ENCODE results near the gene CPT1A.

CPT1A gene

GRCh38 chr11:68751004-68751325 lies 90.8 kb downstream of the CPT1A start:
- DNase-seq: no peak

- DNase-seq: peak; percentile 40
Measured at GRCh38 chr11:68750195-68751003, 91.3 kb downstream of the CPT1A start.

GRCh38 chr11:68749229-68750123 lies 92.2 kb downstream of the CPT1A start:
- no peak for DNase-seq

GRCh38 chr11:68748061-68748460 lies 93.7 kb downstream of the CPT1A start:
- DNase-seq: no peak

GRCh38 chr11:68743539-68743938 lies 98.2 kb downstream of the CPT1A start:
- no peak for DNase-seq

GRCh38 chr11:68741463-68741862 lies 100.3 kb downstream of the CPT1A start:
- no peak for DNase-seq

GRCh38 chr11:68735646-68736045 lies 106.1 kb downstream of the CPT1A start:
- no peak for DNase-seq

- DNase-seq: no peak
Measured at GRCh38 chr11:68735125-68735524, 106.6 kb downstream of the CPT1A start.

- no peak for DNase-seq
Measured at GRCh38 chr11:68734111-68734510, 107.6 kb downstream of the CPT1A start.

- DNase-seq: no peak
Measured at GRCh38 chr11:68727783-68728182, 113.9 kb downstream of the CPT1A start.

- DNase-seq: no peak
Measured at GRCh38 chr11:68724293-68724692, 117.4 kb downstream of the CPT1A start.

GRCh38 chr11:68722143-68722542 lies 119.6 kb downstream of the CPT1A start:
- no peak for DNase-seq

- no peak for DNase-seq
Measured at GRCh38 chr11:68721075-68721474, 120.6 kb downstream of the CPT1A start.

GRCh38 chr11:68715456-68716122 lies 126.1 kb downstream of the CPT1A start:
- no peak for DNase-seq

- DNase-seq: no peak
Measured at GRCh38 chr11:68714060-68714856, 127.5 kb downstream of the CPT1A start.

GRCh38 chr11:68711114-68711513 lies 130.6 kb downstream of the CPT1A start:
- DNase-seq: no peak

GRCh38 chr11:68710409-68710808 lies 131.3 kb downstream of the CPT1A start:
- no peak for DNase-seq

- DNase-seq: no peak
Measured at GRCh38 chr11:68709062-68709461, 132.7 kb downstream of the CPT1A start.

GRCh38 chr11:68707527-68707926 lies 134.2 kb downstream of the CPT1A start:
- DNase-seq: no peak

- no peak for DNase-seq
Measured at GRCh38 chr11:68704887-68705286, 136.8 kb downstream of the CPT1A start.

Data from CD4-positive, alpha-beta T cell treated with Interleukin-17A for 4 hours (primary cell).